ENCODE results near the gene DIAPH2. TPM values are rescaled to one million over a fixed set of nuclear protein-coding genes. Genes with fewer than 3 reads are reported as not detected.

DIAPH2 gene
- total RNA-seq, 3 donors from 2014 or later, result 27.4 to 66.4 (median 30.8) TPM

DNA sequence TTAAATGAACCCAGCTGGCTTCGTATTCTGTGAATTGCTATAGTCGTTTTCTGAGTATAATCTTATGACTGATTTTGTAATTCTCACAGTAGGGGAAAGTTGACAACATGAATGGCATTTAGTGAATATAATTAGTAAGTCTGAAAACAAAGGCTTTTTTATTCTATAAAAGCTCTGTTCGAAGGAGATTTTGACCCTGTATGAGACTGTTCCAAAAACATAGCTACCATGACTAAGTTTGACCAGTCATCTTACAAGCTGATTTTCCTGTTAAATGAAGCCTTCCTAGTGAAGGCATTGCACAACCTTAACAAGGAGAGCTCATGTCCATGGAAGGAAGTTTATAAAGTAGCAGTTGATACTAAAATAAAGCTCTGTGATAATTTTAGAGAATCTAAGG is 441.4 kb downstream of the DIAPH2 start:
- intact Hi-C loops (cut with DNase I; ENCODE audit: low total_unique reads), result no loop called here
- TF ChIP-seq POLR2AphosphoS5 (IDR thresholded peaks at IDR 0.05) (no peak), POLR2A (IDR thresholded peaks at IDR 0.05) (no peak), CTCF (IDR thresholded peaks at IDR 0.05) (no peak)
- Histone ChIP-seq H3K4me3 (no peak overlapping the region), H3K4me1 (no peaks in the 10 kb centered on the region), H3K9me3 (no peaks in the 10 kb centered on the region), H3K36me3 (no peaks in the 10 kb centered on the region), H3K27me3 (peaks cover 0 to 17% of the 10 kb centered on the region in 2 donors), H3K27ac (no peak overlapping the region)
- DNase-seq (ENCODE audit: low spot score in 2 of 2), result no peak

DNA sequence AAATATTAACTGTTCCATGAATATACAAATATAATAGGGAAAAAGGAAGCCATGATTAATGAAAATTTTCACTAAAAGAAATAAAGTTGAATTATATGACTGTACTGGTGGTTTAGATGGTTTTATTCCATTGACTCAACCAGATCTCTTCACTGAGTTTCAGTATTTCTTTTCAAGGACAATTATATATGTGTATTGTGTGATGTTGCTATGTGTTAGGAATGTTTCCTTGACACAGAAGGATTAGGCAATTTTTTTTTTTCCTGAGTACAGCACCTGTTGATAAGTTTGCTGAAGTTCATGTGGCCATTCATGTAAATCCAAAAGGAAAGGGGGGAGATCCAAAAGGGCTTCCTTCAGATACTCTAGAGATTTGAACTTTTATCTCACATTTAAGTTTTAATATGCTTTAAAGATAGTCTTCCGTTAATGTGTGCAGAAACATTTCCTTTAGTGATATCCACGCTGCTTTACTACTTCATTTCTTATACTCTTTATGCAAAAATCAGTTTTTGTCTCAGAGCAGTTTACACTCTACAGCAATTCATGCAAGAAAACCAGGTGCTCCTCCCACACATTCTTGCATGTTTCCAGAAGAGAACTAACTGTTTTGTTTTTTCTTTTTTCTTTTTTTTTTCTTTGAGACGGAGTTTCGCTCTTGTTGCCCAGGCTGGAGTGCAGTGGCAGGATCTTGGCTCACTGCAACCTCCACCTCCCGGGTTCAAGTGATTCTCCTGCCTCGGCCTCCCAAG is 448.2 kb downstream of the DIAPH2 start:
- Histone ChIP-seq H3K36me3 (no peaks in the 10 kb centered on the region), H3K4me3 (no peak overlapping the region), H3K9me3 (no peaks in the 10 kb centered on the region), H3K27ac (no peak overlapping the region), H3K4me1 (no peaks in the 10 kb centered on the region), H3K27me3 (peaks cover 0 to 14% of the 10 kb centered on the region in 2 donors)
- DNase-seq (ENCODE audit: low spot score in 2 of 2), result no peak
- TF ChIP-seq POLR2AphosphoS5 (IDR thresholded peaks at IDR 0.05) (no peak), CTCF (IDR thresholded peaks at IDR 0.05) (no peak), POLR2A (IDR thresholded peaks at IDR 0.05) (no peak)
- intact Hi-C loops (cut with DNase I; ENCODE audit: low total_unique reads), result no loop called here

DNA sequence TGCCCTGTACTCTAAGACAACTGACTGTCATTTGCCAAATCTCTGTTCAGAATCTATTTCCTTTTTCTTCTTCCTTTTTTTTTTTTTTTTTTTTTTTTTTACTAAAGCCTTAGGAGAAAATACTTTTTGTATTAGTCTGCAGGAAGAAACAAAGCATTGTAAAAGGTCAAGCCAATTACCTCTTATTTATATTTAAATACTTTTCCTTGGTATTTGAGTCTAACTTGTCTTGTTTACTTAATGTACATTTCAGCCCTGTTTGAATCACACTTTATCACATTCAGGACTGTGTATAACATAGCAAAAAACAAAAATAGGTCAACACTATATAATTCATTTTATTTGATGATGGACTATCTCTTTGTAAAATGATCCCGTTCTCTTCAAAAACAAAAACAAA is 461.3 kb downstream of the DIAPH2 start:
- no peaks in the 10 kb centered on the region for H3K9me3 ChIP-seq
- H3K4me3 ChIP-seq, result no peak overlapping the region
- peaks cover 0 to 6% of the 10 kb centered on the region in 2 donors for H3K27me3 ChIP-seq
- no peak for TF ChIP-seq POLR2AphosphoS5 (IDR thresholded peaks at IDR 0.05)
- TF ChIP-seq POLR2A (IDR thresholded peaks at IDR 0.05), result no peak
- TF ChIP-seq CTCF (IDR thresholded peaks at IDR 0.05), result no peak
- intact Hi-C loops (cut with DNase I; ENCODE audit: low total_unique reads), result no loop called here
- no peaks in the 10 kb centered on the region for H3K4me1 ChIP-seq
- DNase-seq (ENCODE audit: low spot score in 2 of 2), result no peak
- no peaks in the 10 kb centered on the region for H3K36me3 ChIP-seq
- H3K27ac ChIP-seq, result no peak overlapping the region

GRCh38 chrX:97155816-97156215 is 471.2 kb downstream of the DIAPH2 start:
- no peaks in the 10 kb centered on the region for H3K4me1 ChIP-seq
- no peaks in the 10 kb centered on the region for H3K9me3 ChIP-seq
- peaks cover 0 to 3% of the 10 kb centered on the region in 2 donors for H3K27me3 ChIP-seq
- H3K27ac ChIP-seq, result no peak overlapping the region
- TF ChIP-seq CTCF (IDR thresholded peaks at IDR 0.05) (no peak), POLR2A (IDR thresholded peaks at IDR 0.05) (no peak), POLR2AphosphoS5 (IDR thresholded peaks at IDR 0.05) (no peak)
- no peak overlapping the region for H3K4me3 ChIP-seq
- intact Hi-C loops (cut with DNase I; ENCODE audit: low total_unique reads), result no loop called here
- DNase-seq (ENCODE audit: low spot score in 2 of 2), result no peak
- no peaks in the 10 kb centered on the region for H3K36me3 ChIP-seq

DNA sequence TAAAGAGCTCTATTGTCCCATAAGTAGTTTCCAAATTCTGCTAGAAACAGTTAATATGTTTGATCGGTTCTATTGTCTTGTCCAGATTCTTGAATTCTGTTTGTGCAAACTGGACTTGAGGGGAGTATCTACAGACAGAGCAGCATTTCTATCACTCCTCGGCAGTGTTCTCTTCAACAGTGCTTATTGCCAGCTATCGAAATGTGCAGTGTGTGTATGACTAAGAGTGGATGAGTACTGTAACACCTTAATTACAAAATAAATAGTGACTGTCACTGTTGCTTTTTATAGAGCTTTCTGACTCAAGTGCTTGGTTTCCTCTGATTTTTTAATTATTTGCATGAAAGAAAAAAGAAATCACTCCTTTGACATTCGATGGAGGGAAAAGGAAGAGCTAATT is 473.6 kb downstream of the DIAPH2 start:
- Histone ChIP-seq H3K36me3 (no peaks in the 10 kb centered on the region), H3K4me1 (no peaks in the 10 kb centered on the region), H3K9me3 (no peaks in the 10 kb centered on the region), H3K27me3 (peaks cover 0 to 8% of the 10 kb centered on the region in 2 donors), H3K4me3 (no peak overlapping the region), H3K27ac (no peak overlapping the region)
- DNase-seq (ENCODE audit: low spot score in 2 of 2), result no peak
- no peak for TF ChIP-seq POLR2A (IDR thresholded peaks at IDR 0.05)
- intact Hi-C loops (cut with DNase I; ENCODE audit: low total_unique reads), result no loop called here

Measured in breast epithelium (tissue), 4 donors.